ENCODE data around the gene ACHE. TPM values are rescaled to one million over a fixed set of nuclear protein-coding genes. Genes with fewer than 3 reads are reported as not detected.

ACHE gene
- total RNA-seq, 1 donor from 2014 or later = 0.16 TPM

DNA sequence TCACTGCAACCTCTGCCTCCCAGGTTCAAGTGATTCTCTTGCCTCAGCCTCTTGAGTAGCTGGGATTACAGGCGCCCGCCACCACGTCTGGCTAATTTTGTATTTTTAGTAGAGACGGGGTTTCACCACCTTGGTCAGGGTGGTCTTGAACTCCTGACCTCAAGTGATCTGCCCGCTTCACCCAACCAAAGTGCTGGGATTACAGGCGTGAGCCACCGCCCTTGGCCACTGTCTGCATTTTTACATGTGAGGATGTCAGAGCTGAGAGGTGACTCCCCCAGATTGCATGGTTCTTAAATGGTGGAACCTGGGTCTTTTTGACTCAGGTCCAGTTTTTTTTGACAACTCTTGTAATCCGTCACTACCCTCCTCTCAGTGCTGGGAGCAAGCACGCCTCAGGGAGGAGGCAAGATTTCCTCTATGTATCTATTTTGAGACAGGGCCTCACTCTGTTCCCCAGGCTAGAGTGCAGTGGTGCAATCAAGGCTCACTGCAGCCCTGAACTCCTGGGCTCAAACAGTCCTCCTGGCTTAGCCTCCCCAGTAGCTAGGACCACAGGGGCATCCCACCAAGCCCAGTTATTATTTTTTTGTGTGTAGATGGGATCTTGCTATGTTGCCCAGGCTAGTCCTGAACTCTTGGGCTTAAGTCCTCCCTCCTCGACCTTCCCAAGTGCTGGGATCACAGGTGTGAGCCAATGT, 21.9 kb downstream of the ACHE start:
- CTCF ChIA-PET = no interaction called here
- peak overlapping the region; percentile 99 for H3K4me3 Mint-ChIP-seq
- H3K4me1 Mint-ChIP-seq = peaks cover 37% of the 10 kb centered on the region
- TF ChIP-seq, protein P1, sequence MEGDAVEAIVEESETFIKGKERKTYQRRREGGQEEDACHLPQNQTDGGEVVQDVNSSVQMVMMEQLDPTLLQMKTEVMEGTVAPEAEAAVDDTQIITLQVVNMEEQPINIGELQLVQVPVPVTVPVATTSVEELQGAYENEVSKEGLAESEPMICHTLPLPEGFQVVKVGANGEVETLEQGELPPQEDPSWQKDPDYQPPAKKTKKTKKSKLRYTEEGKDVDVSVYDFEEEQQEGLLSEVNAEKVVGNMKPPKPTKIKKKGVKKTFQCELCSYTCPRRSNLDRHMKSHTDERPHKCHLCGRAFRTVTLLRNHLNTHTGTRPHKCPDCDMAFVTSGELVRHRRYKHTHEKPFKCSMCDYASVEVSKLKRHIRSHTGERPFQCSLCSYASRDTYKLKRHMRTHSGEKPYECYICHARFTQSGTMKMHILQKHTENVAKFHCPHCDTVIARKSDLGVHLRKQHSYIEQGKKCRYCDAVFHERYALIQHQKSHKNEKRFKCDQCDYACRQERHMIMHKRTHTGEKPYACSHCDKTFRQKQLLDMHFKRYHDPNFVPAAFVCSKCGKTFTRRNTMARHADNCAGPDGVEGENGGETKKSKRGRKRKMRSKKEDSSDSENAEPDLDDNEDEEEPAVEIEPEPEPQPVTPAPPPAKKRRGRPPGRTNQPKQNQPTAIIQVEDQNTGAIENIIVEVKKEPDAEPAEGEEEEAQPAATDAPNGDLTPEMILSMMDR (IDR thresholded peaks at IDR 0.05) = no peak
- POLR2A ChIA-PET = interaction anchor here (0.6 to 10.3 kb wide), 5 partner anchors 13 to 1568 kb away, joined by 4 to 254 read pairs (median 8); partner anchors contain the start of genes FIS1, MOSPD3, SLC12A9 and UFSP1
- intact Hi-C loops (cut with micrococcal nuclease) = loop anchor here (1.0 to 2.0 kb wide), 2 partner anchors 21 to 75 kb away; partner anchors contain the start of gene SLC12A9
- H3K9me3 Mint-ChIP-seq = no peaks in the 10 kb centered on the region
- ATAC-seq (ENCODE audit: low read depth) (no peak), DNase-seq (no peak)
- peak overlapping the region; percentile 98 for H3K27ac Mint-ChIP-seq
- no peaks in the 10 kb centered on the region for H3K27me3 Mint-ChIP-seq
- H3K36me3 Mint-ChIP-seq (ENCODE audit: low read depth) = peaks cover 50% of the 10 kb centered on the region

DNA sequence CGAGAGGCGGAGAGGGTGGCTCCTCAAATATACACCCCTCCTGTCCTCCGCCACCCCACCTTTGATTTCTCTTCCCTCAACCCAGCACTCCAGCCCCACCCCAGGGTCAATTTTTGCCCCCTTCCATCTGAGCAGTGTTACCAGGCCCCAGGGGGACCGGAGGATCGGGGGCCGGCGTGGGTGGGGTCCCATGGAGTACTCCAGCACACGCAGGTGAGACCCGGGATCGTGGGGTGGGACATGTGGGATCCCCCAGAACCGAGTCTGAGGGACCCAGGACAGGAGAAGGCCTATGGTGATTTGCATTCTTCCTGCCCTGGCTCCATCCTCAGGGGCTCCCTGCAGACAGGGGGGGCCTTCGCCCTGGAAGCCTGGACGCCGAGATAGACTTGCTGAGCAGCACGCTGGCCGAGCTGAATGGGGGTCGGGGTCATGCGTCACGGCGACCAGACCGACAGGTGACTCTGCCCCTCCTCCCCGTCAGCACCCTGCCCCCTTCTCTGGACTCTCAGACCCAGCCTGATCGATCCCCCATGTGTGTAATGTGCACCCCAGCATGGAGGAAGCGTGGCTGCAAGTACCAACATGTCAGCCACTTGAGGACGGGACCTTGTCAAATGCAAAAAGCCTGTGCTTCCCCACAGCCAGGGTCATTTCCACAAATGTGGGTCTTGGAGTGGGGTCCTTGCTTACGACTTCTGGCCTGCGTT, 27.8 kb downstream of the ACHE start:
- peaks cover 22% of the 10 kb centered on the region for H3K4me1 Mint-ChIP-seq
- no peaks in the 10 kb centered on the region for H3K9me3 Mint-ChIP-seq
- H3K36me3 Mint-ChIP-seq (ENCODE audit: low read depth) = peaks cover 27% of the 10 kb centered on the region
- no peak for ATAC-seq (ENCODE audit: low read depth)
- H3K27ac Mint-ChIP-seq = peak overlapping the region; percentile 68
- H3K4me3 Mint-ChIP-seq = peak overlapping the region; percentile 79
- no peaks in the 10 kb centered on the region for H3K27me3 Mint-ChIP-seq
- TF ChIP-seq, protein P1 (IDR thresholded peaks at IDR 0.05) = no peak
- DNase-seq = no peak
- CTCF ChIA-PET = no interaction called here
- POLR2A ChIA-PET = interaction anchor here (0.7 to 1.5 kb wide), 2 partner anchors 282 to 439 kb away, joined by 3 read pairs; partner anchors contain the start of genes FBXO24, LRCH4 and ZCWPW1
- intact Hi-C loops (cut with micrococcal nuclease) = loop anchor here (1.0 kb wide), 1 partner anchor 15 kb away; no protein-coding TSS in a partner anchor

DNA sequence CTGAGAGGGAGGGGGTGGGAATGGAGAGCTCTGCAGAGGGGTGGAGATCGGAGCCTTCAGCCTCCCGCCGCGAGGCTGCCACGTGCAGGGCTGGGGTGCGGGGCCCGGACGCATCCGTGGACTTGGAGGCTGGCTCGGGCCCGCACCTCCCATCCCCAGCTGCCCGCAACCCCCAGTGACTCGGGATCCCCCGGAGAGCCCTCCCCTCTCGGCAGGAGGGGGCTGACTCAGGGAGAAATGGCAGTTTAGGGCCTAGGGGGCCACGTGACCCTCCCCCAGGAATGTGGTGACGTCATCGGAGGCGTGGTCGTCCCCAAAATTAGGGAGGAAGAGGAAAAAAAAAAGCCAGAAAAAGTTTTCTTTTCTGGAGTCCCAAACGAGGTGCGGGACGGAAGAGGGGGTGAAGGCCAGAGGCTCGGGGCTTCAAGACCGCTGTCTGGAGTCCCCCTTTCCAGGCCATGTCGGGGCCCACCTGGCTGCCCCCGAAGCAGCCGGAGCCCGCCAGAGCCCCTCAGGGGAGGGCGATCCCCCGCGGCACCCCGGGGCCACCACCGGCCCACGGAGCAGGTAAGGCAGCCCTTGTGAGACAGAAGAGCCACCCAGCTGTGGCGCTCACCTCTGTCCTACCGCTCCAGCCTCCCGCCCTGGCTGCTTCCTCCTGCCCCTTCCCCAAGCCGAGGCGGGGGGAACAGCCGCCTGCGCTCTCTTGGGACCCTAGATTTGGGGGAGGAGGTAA, 28.5 kb downstream of the ACHE start, which contains the start of gene TRIP6:
TRIP6 (plus strand) TSS at position 348 of the 736 bp plus-strand sequence; CDS start at position 459, 111 bp downstream.
- POLR2A ChIA-PET = interaction anchor here (0.5 to 1.5 kb wide), 6 partner anchors 8 to 438 kb away, joined by 3 to 15 read pairs (median 6); partner anchors contain the start of genes FBXO24, LRCH4, SLC12A9 and SRRT

DNA sequence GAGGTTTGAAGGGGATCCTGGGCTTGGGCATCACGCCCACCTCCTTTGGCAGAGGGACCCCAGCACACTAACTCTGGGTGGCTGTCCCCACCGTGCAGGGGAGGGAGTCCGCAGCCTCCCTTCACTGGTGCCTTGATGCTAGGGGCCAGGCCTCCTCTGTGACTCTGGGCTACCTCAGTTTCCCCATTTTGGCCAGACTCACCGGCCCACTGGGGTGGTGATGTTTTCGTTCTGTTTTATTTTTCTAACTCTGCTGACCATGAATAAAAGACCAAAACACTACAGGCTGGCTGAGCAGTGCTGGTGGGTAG, 29.0 kb downstream of the ACHE start:
- no peak for DNase-seq
- no peak for ATAC-seq (ENCODE audit: low read depth)
- H3K4me3 Mint-ChIP-seq = peak overlapping the region; percentile 85
- H3K36me3 Mint-ChIP-seq (ENCODE audit: low read depth) = peaks cover 34% of the 10 kb centered on the region
- peaks cover 22% of the 10 kb centered on the region for H3K4me1 Mint-ChIP-seq
- POLR2A ChIA-PET = interaction anchor here (0.5 to 1.5 kb wide), 4 partner anchors 9 to 438 kb away, joined by 3 to 9 read pairs (median 6); partner anchors contain the start of genes SLC12A9, SRRT and ZCWPW1
- H3K27me3 Mint-ChIP-seq = no peaks in the 10 kb centered on the region
- no peaks in the 10 kb centered on the region for H3K9me3 Mint-ChIP-seq
- intact Hi-C loops (cut with micrococcal nuclease) = loop anchor here (1.0 kb wide), 1 partner anchor 13 kb away; no protein-coding TSS in a partner anchor
- CTCF ChIA-PET = no interaction called here
- H3K27ac Mint-ChIP-seq = peak overlapping the region; percentile 85
- TF ChIP-seq, protein P1 (IDR thresholded peaks at IDR 0.05) = no peak

More for the DNA sequence above, 28.5 kb downstream of the ACHE start, which contains the start of gene TRIP6:
- H3K27me3 Mint-ChIP-seq = no peaks in the 10 kb centered on the region
- TF ChIP-seq, protein P1 (IDR thresholded peaks at IDR 0.05) = no peak
- ATAC-seq (ENCODE audit: low read depth) (peak; percentile 59), DNase-seq (no peak)
- H3K9me3 Mint-ChIP-seq = no peaks in the 10 kb centered on the region
- intact Hi-C loops (cut with micrococcal nuclease) = loop anchor here (1.0 kb wide), 1 partner anchor 14 kb away; no protein-coding TSS in a partner anchor
- H3K36me3 Mint-ChIP-seq (ENCODE audit: low read depth) = peaks cover 30% of the 10 kb centered on the region
- peak within 1 kb of the TSS; percentile 85 for H3K27ac Mint-ChIP-seq
- CTCF ChIA-PET = no interaction called here
- H3K4me3 Mint-ChIP-seq = peak within 1 kb of the TSS; percentile 85
- H3K4me1 Mint-ChIP-seq = peaks cover 22% of the 10 kb centered on the region
